HepG2 (cell line): ENCODE data around the gene ICE2. TPM values are rescaled to one million over a fixed set of nuclear protein-coding genes. Genes with fewer than 3 reads are reported as not detected.

Experiments
- EP300 ChIP-seq, 3 experiments: sonication (generic) in 1 of 3; formaldehyde crosslinking in 1 of 3; IDR thresholded peaks; 2 replicates each; pipeline versions ENCODE4 v1.5.1 to v1.6.1; 2011 to 2020; ENCODE audit warnings: low read depth in 2 of 3, low read length in 2 of 3, borderline replicate concordance in 1 of 3, improper control_type of control experiment in 1 of 3, mild to moderate bottlenecking in 1 of 3, missing genetic modification reagents in 1 of 3, moderate library complexity in 1 of 3
- EZH2 ChIP-seq: conservative IDR thresholded peaks from 2 replicates; pipeline ENCODE4 v1.6.1; 2012; ENCODE audit warnings: mild to moderate bottlenecking, low read depth, low read length, moderate library complexity
- FOXO4 ChIP-seq: sonication (generic); formaldehyde crosslinking; conservative IDR thresholded peaks from 2 replicates; pipeline ENCODE4 v1.8.1; 2023; ENCODE audit warnings: missing genetic modification reagents
- GATAD1 ChIP-seq: IDR thresholded peaks from 2 replicates; pipeline ENCODE4 v1.6.1; 2016; ENCODE audit warnings: missing genetic modification reagents, missing compliant biosample characterization
- HMGXB4 ChIP-seq, 2 experiments: sonication (generic) in 1 of 2; formaldehyde crosslinking in 1 of 2; IDR thresholded peaks; 2 replicates each; pipeline versions ENCODE4 v1.4.0 to v1.6.1; 2018 to 2020; ENCODE audit warnings: missing genetic modification reagents in 2 of 2, borderline replicate concordance in 1 of 2, low read depth in 1 of 2, mild to moderate bottlenecking in 1 of 2, missing biosample characterization in 1 of 2
- HOXA7 ChIP-seq: sonication (generic); formaldehyde crosslinking; IDR thresholded peaks from 2 replicates; pipeline ENCODE4 v1.8.1; 2022; ENCODE audit warnings: mild to moderate bottlenecking, missing genetic modification reagents, moderate library complexity
- JARID2 ChIP-seq: sonication (generic); formaldehyde crosslinking; IDR thresholded peaks from 2 replicates; pipeline ENCODE4 v1.8.1; 2023; ENCODE audit warnings: missing genetic modification reagents, inconsistent platforms; ENCODE audit not compliant: insufficient replicate concordance
- KLF15 ChIP-seq: sonication (generic); formaldehyde crosslinking; IDR thresholded peaks from 2 replicates; pipeline ENCODE4 v1.8.1; 2023; ENCODE audit warnings: borderline replicate concordance, mild to moderate bottlenecking, inconsistent platforms, missing genetic modification reagents, mixed read lengths
- MBD4 ChIP-seq: IDR thresholded peaks from 2 replicates; pipeline ENCODE4 v1.6.1; 2012; ENCODE audit warnings: low read length, inconsistent platforms, borderline replicate concordance
- NR2F6 ChIP-seq, 2 experiments: IDR thresholded peaks; 2 replicates each; pipeline ENCODE4 v1.6.1; 2016; ENCODE audit warnings: antibody characterized with exemption in 1 of 2, mild to moderate bottlenecking in 1 of 2
- PHB2 ChIP-seq: fragments of 450-650 bp; IDR thresholded peaks from 2 replicates; pipeline ENCODE4 v1.6.1; 2018; ENCODE audit not compliant: partially characterized antibody
- SAFB2 ChIP-seq: sonication (generic); formaldehyde crosslinking; IDR thresholded peaks from 2 replicates; pipeline ENCODE4 v1.5.1; 2020; ENCODE audit warnings: missing genetic modification reagents, low read depth, mild to moderate bottlenecking, borderline replicate concordance
- SIX1 ChIP-seq: sonication (generic); formaldehyde crosslinking; IDR thresholded peaks from 2 replicates; pipeline ENCODE4 v1.4.0; 2020; ENCODE audit warnings: missing genetic modification reagents, borderline replicate concordance
- TFDP1 ChIP-seq: IDR thresholded peaks from 2 replicates; pipeline ENCODE4 v1.6.1; 2016; ENCODE audit warnings: missing compliant biosample characterization, missing genetic modification reagents, borderline replicate concordance
- ZNF547 ChIP-seq: sonication (generic); formaldehyde crosslinking; IDR thresholded peaks from 2 replicates; pipeline ENCODE4 v1.5.1; 2020; ENCODE audit warnings: mild to moderate bottlenecking, missing genetic modification reagents
- ZNF670 ChIP-seq: sonication (generic); formaldehyde crosslinking; IDR thresholded peaks from 2 replicates; pipeline ENCODE4 v1.8.0; 2022; ENCODE audit warnings: mild to moderate bottlenecking, missing genetic modification reagents, borderline replicate concordance
- ZNF678 ChIP-seq: sonication (generic); formaldehyde crosslinking; IDR thresholded peaks from 2 replicates; pipeline ENCODE4 v1.4.0; 2020; ENCODE audit warnings: mild to moderate bottlenecking, missing genetic modification reagents
- ZNF713 ChIP-seq: sonication (generic); formaldehyde crosslinking; IDR thresholded peaks from 2 replicates; pipeline ENCODE4 v1.4.0; 2020; ENCODE audit warnings: mild to moderate bottlenecking, missing genetic modification reagents
- ZNF768 ChIP-seq: sonication (generic); formaldehyde crosslinking; IDR thresholded peaks from 2 replicates; pipeline ENCODE4 v1.4.0; 2020; ENCODE audit warnings: missing genetic modification reagents
- ZNF773 ChIP-seq: sonication (generic); formaldehyde crosslinking; IDR thresholded peaks from 2 replicates; pipeline ENCODE4 v1.4.0; 2020; ENCODE audit warnings: missing genetic modification reagents, borderline replicate concordance
- ZSCAN25 ChIP-seq: sonication (generic); formaldehyde crosslinking; IDR thresholded peaks from 2 replicates; pipeline ENCODE4 v1.8.0; 2022; ENCODE audit warnings: mild to moderate bottlenecking, missing genetic modification reagents
- polyA plus RNA-seq, 8 experiments: library from polyadenylated mRNA; depleted of rRNA in 3 of 8; stranded (reverse) in 7 of 8; unstranded in 1 of 8; fragments of >200 nt; fragmentation: Illumina TruSeq in 4 of 8; extraction: Trizol in 4 of 8; gene quantifications; 2 replicates each; pipeline versions ENCODE4 v1.2.1 to v1.2.3, GENCODE V29; 2011 to 2016; ENCODE audit warnings: low read depth in 4 of 8, missing spikeins in 1 of 8, mixed read lengths in 1 of 8; ENCODE audit not compliant: insufficient read depth in 1 of 8
- total RNA-seq, 5 experiments: library from RNA; depleted of rRNA; stranded (reverse); fragments of >200 nt; fragmentation: Illumina TruSeq; extraction: Trizol; gene quantifications; 2 replicates each; pipeline ENCODE4 v1.2.3, GENCODE V29; 2016; ENCODE audit warnings: low read depth in 1 of 5
- TF ChIP-seq, protein P1 (sequence below): IDR thresholded peaks from 2 replicates; pipeline ENCODE4 v1.6.1; 2016; ENCODE audit warnings: missing compliant biosample characterization, missing genetic modification reagents, borderline replicate concordance

The ICE2 gene
- total and polyA plus RNA-seq, 2 of the 13 experiments (the other 11 are each of a cell fraction or from before 2014, with no cell fraction given) = 24.8 to 26.4 TPM

DNA sequence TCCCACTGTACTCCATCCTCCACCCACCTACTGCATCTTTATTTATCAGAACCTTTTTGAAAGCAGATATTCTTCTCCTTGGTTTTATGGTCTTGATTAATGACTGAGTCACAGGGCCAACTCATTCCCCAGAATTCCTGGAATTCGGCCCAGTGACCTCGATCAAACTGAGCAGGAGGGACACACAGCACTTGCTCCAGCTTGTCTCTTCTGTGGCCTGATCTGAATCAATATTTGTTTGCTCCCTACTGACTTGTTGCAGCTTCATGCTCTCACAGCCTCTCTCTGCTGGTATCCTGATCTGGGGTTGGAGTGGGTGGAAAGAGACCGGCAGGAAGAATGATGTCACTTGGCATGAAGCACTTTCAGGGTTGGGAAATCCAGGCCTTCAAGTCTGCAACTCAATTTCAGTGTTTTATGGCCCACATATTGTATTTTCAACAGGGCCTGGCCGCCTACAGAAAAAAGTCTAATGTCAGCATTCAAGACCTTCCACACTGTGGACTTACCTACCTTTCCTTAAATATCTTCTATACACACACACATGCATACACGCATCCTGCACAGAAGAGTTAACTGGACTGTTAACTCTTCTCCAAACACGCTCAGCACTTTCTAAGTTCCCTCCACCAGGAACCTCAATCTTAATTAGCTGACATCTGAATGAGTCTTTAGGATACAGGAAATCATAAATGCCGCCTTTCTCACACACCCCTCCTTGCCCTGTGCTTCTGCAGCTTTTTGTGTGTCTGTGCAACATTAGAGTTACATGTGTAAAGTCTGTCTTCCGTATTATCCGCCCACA, 85.8 kb downstream of the ICE2 start (continued):
- TF ChIP-seq JARID2 (CRISPR knock-in tag) (no peak), HMGXB4 (CRISPR knock-in tag; IDR thresholded peaks at IDR 0.05; ENCODE audit: borderline replicate concordance in 1 of 2, low read depth in 1 of 2) (no peak), EP300 (IDR thresholded peaks at IDR 0.05; ENCODE audit: low read depth in 2 of 2, low read length in 2 of 2) (peak in 1 of 2 experiments; percentile 92; a peak in 2 of 4 replicates), EP300 (CRISPR knock-in tag; IDR thresholded peaks at IDR 0.05; ENCODE audit: borderline replicate concordance) (peak; percentile 83), ZNF713 (CRISPR knock-in tag) (0 out of 2 replicates have a peak, but pooled peaks have one; percentile 45), NR2F6 (IDR thresholded peaks at IDR 0.05) (peak; percentile 87), NR2F6 (CRISPR knock-in tag; IDR thresholded peaks at IDR 0.05) (peak; percentile 89), KLF15 (no peak), EZH2 (no peak), SIX1 (CRISPR knock-in tag) (0 out of 2 replicates have a peak, but pooled peaks have one; percentile 52), ZNF768 (CRISPR knock-in tag) (peak; percentile 90), TFDP1 (CRISPR knock-in tag) (peak; percentile 59; the same call in 1 of the 2 replicates), SAFB2 (no peak), FOXO4 (CRISPR knock-in tag) (no peak), PHB2 (no peak), ZNF670 (CRISPR knock-in tag) (no peak; the same call in 1 of the 2 replicates), ZSCAN25 (CRISPR knock-in tag) (peak; percentile 90; the same call in 1 of the 2 replicates), ZNF773 (CRISPR knock-in tag) (no peak), ZNF678 (no peak), HOXA7 (no peak), GATAD1 (CRISPR knock-in tag) (peak; percentile 70), ZNF547 (CRISPR knock-in tag) (no peak), MBD4 (no peak)
- TF ChIP-seq, protein P1, sequence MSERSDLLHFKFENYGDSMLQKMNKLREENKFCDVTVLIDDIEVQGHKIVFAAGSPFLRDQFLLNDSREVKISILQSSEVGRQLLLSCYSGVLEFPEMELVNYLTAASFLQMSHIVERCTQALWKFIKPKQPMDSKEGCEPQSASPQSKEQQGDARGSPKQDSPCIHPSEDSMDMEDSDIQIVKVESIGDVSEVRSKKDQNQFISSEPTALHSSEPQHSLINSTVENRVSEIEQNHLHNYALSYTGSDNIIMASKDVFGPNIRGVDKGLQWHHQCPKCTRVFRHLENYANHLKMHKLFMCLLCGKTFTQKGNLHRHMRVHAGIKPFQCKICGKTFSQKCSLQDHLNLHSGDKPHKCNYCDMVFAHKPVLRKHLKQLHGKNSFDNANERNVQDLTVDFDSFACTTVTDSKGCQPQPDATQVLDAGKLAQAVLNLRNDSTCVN (CRISPR knock-in tag) = no peak
